Duodenal mucosa (tissue), 2 donors: ENCODE data around the gene ABHD8.

Experiments
- H3K27ac ChIP-seq: one replicate; pipeline ENCODE4 v1.7.0; 2013; ENCODE audit warnings: low read depth, low read length
- H3K27me3 ChIP-seq, 2 donors: one replicate each; pipeline ENCODE4 v1.7.0; 2013; ENCODE audit warnings: low read length in 2 of 2, control low read depth in 1 of 2; ENCODE audit not compliant: insufficient read depth in 2 of 2, control insufficient read depth in 1 of 2
- H3K36me3 ChIP-seq, 2 donors: one replicate each; pipeline ENCODE4 v1.7.0; 2013; ENCODE audit warnings: low read length in 2 of 2, control low read depth in 1 of 2; ENCODE audit not compliant: insufficient read depth in 2 of 2, control insufficient read depth in 1 of 2
- H3K4me1 ChIP-seq, 2 donors: one replicate each; pipeline ENCODE4 v1.7.0; 2013; ENCODE audit warnings: low read length in 2 of 2, control low read depth in 1 of 2; ENCODE audit not compliant: insufficient read depth in 2 of 2, control insufficient read depth in 1 of 2
- H3K4me3 ChIP-seq, 2 donors: one replicate each; pipeline ENCODE4 v1.7.0; 2013; ENCODE audit warnings: low read length in 2 of 2, low read depth in 1 of 2
- H3K9ac ChIP-seq, 2 donors: one replicate each; pipeline ENCODE4 v1.7.0; 2013; ENCODE audit warnings: low read length in 2 of 2, low read depth in 1 of 2
- H3K9me3 ChIP-seq, 2 donors: one replicate each; pipeline ENCODE4 v1.7.0; 2013; ENCODE audit warnings: low read length in 2 of 2, control low read depth in 1 of 2; ENCODE audit not compliant: control insufficient read depth in 1 of 2

ABHD8 gene

DNA sequence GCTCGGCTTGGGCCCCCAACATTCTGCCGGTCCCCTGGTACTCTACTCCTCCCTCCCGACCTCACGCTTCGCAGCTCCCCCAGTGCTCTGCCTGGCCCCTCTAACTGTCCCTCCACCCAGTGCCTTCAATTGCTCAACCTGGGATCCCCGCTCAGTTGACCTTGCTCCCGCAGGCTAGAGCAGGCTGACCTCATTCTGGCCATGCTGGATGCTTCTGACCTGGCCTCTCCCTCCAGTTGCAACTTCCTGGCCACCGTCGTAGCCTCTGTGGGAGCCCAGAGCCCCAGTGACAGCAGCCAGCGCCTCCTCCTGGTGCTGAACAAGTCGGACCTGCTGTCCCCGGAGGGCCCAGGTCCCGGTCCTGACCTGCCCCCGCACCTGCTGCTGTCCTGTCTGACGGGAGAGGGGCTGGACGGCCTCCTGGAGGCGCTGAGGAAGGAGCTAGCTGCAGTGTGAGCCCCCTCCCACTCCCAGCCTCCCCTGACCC is 37.7 kb upstream of the ABHD8 start:
- peak overlapping the region in 1 of 2 donors; percentile 12 for H3K9ac ChIP-seq
- H3K27ac ChIP-seq: no peak overlapping the region
- H3K4me1 ChIP-seq: peaks cover 6 to 16% of the 10 kb centered on the region in 2 donors
- no peaks in the 10 kb centered on the region for H3K27me3 ChIP-seq
- no peaks in the 10 kb centered on the region for H3K9me3 ChIP-seq
- no peak overlapping the region for H3K4me3 ChIP-seq
- H3K36me3 ChIP-seq: peaks cover 0 to 7% of the 10 kb centered on the region in 2 donors

DNA sequence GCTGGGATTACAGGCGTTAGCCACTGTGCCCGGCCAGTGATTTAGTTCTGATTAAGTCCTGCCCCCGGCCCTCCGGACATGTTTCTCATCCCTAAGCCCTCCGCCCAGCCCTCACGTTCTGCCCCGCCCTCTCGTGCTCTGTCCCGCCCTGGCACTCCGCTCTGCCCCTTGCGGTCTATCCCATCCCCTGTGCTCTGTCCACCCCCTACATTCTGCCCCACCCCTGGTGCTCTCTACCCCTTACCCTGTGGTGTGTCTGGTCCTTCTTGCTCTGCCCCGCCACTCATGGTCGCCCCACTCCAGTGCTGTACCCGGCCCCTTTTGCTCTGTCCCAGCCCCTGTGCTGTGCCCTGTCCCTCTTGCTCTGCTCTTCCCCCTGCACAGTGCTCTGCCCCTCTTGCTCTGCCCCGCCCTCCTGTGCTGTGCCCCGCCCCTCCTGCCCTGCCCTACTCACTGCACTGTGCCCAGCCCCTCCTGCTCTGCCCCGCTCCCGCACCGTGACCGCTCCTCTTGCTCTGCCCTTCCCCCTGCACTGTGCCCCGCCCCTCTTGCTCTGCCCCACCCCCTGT is 37.2 kb upstream of the ABHD8 start:
- Histone ChIP-seq H3K9ac (no peak overlapping the region), H3K9me3 (no peaks in the 10 kb centered on the region), H3K27me3 (no peaks in the 10 kb centered on the region), H3K36me3 (peaks cover 0 to 7% of the 10 kb centered on the region in 2 donors), H3K4me1 (peaks cover 10 to 22% of the 10 kb centered on the region in 2 donors), H3K4me3 (no peak overlapping the region), H3K27ac (no peak overlapping the region)

GRCh38 chr19:17339088-17339741 is 36.0 kb upstream of the ABHD8 start:
- Histone ChIP-seq H3K4me1 (peaks cover 16 to 30% of the 10 kb centered on the region in 2 donors), H3K4me3 (no peak overlapping the region), H3K27ac (no peak overlapping the region), H3K9me3 (no peaks in the 10 kb centered on the region), H3K27me3 (no peaks in the 10 kb centered on the region), H3K36me3 (peaks cover 0 to 7% of the 10 kb centered on the region in 2 donors), H3K9ac (no peak overlapping the region)

DNA sequence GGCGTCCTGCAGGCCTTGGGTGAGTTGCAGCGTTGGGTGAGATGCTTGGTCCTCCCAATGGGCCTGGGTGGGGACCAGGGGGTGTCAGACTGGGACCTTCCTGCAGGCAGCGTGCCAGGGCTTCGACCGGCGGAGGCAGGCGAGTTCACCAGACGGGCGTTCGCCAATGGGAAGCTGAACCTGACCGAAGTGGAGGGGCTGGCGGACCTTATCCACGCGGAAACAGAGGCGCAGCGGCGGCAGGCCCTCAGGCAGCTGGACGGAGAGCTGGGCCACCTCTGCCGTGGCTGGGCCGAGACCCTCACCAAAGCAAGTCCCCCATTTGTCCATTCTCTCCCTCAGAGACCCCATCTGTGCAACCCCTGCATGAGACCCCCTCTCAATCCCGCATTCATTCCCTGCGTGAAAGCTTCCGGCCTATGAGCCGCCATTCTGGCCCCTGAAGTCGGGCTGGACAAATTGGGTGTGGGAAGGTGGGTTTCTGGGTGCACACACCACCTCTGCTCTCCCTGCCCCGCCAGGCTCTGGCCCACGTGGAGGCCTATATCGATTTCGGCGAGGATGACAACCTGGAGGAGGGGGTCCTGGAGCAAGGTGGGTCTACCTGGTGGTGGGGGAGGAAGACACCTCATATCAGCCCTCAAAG is 35.3 kb upstream of the ABHD8 start:
- H3K9ac ChIP-seq: peak overlapping the region in 1 of 2 donors; percentile 94
- peak overlapping the region; percentile 95 to 99 for H3K4me3 ChIP-seq
- H3K27ac ChIP-seq: no peak overlapping the region
- peaks cover 20 to 36% of the 10 kb centered on the region in 2 donors for H3K4me1 ChIP-seq
- peaks cover 0 to 7% of the 10 kb centered on the region in 2 donors for H3K36me3 ChIP-seq
- H3K9me3 ChIP-seq: no peaks in the 10 kb centered on the region
- no peaks in the 10 kb centered on the region for H3K27me3 ChIP-seq

DNA sequence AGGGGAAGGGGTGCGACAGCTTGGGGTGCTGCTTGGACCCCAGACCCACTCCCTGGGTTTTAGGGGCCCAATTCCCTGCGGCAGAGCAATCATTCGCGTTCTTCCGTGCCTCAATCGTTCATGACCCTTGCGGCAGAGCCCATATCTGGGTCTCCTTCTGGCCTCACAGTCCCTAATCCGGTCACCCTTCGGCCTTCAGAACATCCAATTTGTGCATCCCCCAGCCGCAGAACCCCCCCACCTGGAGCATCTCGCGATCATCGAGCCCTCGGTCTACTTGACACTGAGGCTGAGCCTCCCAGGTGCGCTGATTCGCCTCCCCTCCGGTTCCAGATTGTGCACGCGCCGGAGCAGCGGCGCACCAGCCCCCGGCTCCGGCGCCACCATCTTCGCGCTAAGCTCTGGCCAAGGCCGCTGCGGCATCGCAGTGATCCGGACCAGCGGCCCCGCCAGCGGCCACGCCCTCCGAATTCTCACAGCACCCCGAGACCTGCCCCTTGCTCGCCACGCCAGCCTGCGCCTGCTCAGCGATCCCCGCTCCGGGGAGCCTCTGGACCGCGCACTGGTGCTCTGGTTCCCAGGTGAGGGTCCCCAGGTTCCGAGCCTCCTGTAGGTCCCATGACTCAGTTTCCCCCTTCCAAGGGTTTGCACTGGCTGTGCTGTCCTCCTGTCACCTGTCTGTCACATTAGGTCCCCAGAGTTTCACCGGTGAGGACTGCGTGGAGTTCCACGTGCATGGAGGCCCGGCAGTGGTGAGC is 34.6 kb upstream of the ABHD8 start:
- Histone ChIP-seq H3K4me3 (peak overlapping the region; percentile 95 to 99), H3K27me3 (no peaks in the 10 kb centered on the region), H3K27ac (peak overlapping the region; percentile 42), H3K4me1 (peaks cover 20 to 36% of the 10 kb centered on the region in 2 donors), H3K9ac (peak overlapping the region; percentile 93 to 94), H3K36me3 (peaks cover 0 to 7% of the 10 kb centered on the region in 2 donors), H3K9me3 (no peaks in the 10 kb centered on the region)

GRCh38 chr19:17336872-17337674 is 33.8 kb upstream of the ABHD8 start, which contains the start of gene GTPBP3:
Gene GTPBP3 (plus strand): TSS chr19:17337553. CDS start chr19:17337612, 59 bp downstream.
- H3K36me3 ChIP-seq: peaks cover 0 to 7% of the 10 kb centered on the region in 2 donors
- peaks cover 20 to 36% of the 10 kb centered on the region in 2 donors for H3K4me1 ChIP-seq
- peak within 1 kb of the TSS; percentile 93 to 94 for H3K9ac ChIP-seq
- no peaks in the 10 kb centered on the region for H3K27me3 ChIP-seq
- H3K27ac ChIP-seq: peak within 1 kb of the TSS; percentile 93
- H3K4me3 ChIP-seq: peak within 1 kb of the TSS; percentile 95 to 99
- no peaks in the 10 kb centered on the region for H3K9me3 ChIP-seq

- Histone ChIP-seq H3K36me3 (no peaks in the 10 kb centered on the region), H3K27me3 (peaks cover 5 to 8% of the 10 kb centered on the region in 2 donors), H3K27ac (no peak overlapping the region), H3K4me3 (peak overlapping the region in 1 of 2 donors; percentile 63), H3K9me3 (no peaks in the 10 kb centered on the region), H3K4me1 (peaks cover 20 to 41% of the 10 kb centered on the region in 2 donors), H3K9ac (no peak overlapping the region)
These were observed 32.4 kb upstream of the ABHD8 start for GRCh38 chr19:17335575-17335974.

DNA sequence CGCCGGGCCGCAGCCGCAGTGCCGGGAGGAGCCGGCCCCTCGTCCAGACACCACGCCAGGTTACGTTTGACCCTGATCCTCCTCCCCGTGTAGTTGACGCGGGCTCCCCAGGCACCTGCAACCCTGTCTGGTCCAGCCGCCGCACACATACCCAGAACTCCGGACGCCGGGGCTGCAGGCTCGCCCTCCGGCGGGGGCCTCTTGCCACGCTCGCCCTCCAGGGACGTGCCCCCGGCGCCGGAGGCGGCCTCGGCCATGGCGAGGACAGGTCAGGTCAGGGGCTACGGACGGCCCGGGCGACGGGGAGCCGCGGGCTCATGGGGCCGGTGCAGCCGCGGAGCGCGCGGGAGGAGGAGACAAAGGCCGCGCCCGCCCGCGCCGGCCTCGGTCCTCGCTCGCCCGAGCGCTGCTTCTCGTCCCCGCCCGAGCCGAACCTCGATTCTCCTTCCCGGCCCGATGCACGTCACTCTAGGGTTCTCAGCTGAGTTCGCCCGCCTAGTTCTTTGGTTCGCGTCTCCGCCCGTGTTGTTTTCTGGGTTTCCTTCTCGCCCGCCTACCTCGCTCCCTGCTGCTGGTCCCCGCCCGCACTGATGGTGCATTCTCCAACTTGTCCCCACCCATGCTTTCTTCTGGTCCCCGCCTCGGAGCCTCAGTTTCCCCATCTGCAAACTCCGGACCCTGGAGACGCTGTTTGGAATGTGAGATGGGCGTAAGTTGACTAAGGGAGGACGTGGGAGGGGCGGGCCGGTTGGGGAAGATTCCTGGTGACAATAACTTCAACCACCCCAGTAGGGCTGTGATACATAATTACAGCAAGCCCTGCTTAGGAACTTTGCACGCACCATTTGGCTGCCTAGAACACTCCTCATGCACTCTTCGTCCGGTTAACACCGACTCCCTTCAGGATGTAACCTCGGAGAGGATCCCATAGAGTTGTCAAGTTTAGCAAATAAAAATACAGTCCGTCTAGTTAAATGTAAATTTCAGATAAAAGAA is 31.5 kb upstream of the ABHD8 start, which contains the start of gene ANO8:
ANO8 (minus strand) TSS at position 442 of the 996 bp plus-strand sequence; CDS start at position 257, 185 bp downstream.
- H3K9ac ChIP-seq: peak within 1 kb of the TSS; percentile 43 to 72
- peaks cover 20 to 38% of the 10 kb centered on the region in 2 donors for H3K4me1 ChIP-seq
- H3K27me3 ChIP-seq: peaks cover 14 to 17% of the 10 kb centered on the region in 2 donors
- peak within 1 kb of the TSS; percentile 63 to 72 for H3K4me3 ChIP-seq
- H3K36me3 ChIP-seq: no peaks in the 10 kb centered on the region
- H3K27ac ChIP-seq: no peak within 1 kb of the TSS
- H3K9me3 ChIP-seq: no peaks in the 10 kb centered on the region
